ENCODE results near the gene ACSL4. TPM values are rescaled to one million over a fixed set of nuclear protein-coding genes. Genes with fewer than 3 reads are reported as not detected.

Gene ACSL4
- polyA plus RNA-seq, 1 donor from 2014 or later = 101 TPM

GRCh38 chrX:109716431-109717028 is 16.5 kb downstream of the ACSL4 start:
- H3K9me3 ChIP-seq (ENCODE audit: low read length) = no peaks in the 10 kb centered on the region
- no peak overlapping the region for H2AFZ ChIP-seq (ENCODE audit: low read depth, low read length)
- H3F3A ChIP-seq (ENCODE audit: insufficient read depth, low read length, poor library complexity, severe bottlenecking) = no peaks in the 10 kb centered on the region
- no peaks in the 10 kb centered on the region for H3K79me2 ChIP-seq (replicated peaks; ENCODE audit: insufficient read depth, low read length)
- H4K20me1 ChIP-seq (ENCODE audit: insufficient read depth) = no peaks in the 10 kb centered on the region
- no peaks in the 10 kb centered on the region for H3K9me2 ChIP-seq (ENCODE audit: insufficient read depth, low read length)
- H3K27ac ChIP-seq (ENCODE audit: low read length) = no peak overlapping the region
- H3K4me3 ChIP-seq (ENCODE audit: low read length) = no peak overlapping the region
- no peak for TF ChIP-seq REST (IDR thresholded peaks at IDR 0.05; ENCODE audit: borderline replicate concordance)
- TF ChIP-seq POLR2AphosphoS5 (IDR thresholded peaks at IDR 0.05) = no peak
- no peak for TF ChIP-seq MXI1 (conservative IDR thresholded peaks at IDR 0.05; ENCODE audit: poor library complexity, severe bottlenecking)
- TF ChIP-seq TAF1 (IDR thresholded peaks at IDR 0.05; ENCODE audit: low read depth) = no peak
- TF ChIP-seq CTCF (IDR thresholded peaks at IDR 0.05; ENCODE audit: poor library complexity, severe bottlenecking) = no peak
- no peak for TF ChIP-seq EP300 (conservative IDR thresholded peaks at IDR 0.05; ENCODE audit: poor library complexity, severe bottlenecking)
- TF ChIP-seq SMC3 (conservative IDR thresholded peaks at IDR 0.05; ENCODE audit: poor library complexity) = no peak
- no peak for TF ChIP-seq EZH2 (IDR thresholded peaks at IDR 0.05; ENCODE audit: borderline replicate concordance, insufficient read depth, low read length, poor library complexity, severe bottlenecking)
- no peak for TF ChIP-seq RAD21 (conservative IDR thresholded peaks at IDR 0.05)
- no peak overlapping the region for H3K9ac ChIP-seq (ENCODE audit: low read length)
- no peaks in the 10 kb centered on the region for H3K36me3 ChIP-seq (ENCODE audit: insufficient read depth, low read length)
- no peaks in the 10 kb centered on the region for H3K27me3 ChIP-seq (ENCODE audit: insufficient read depth, low read depth, low read length)
- no peak overlapping the region for H3K4me2 ChIP-seq (ENCODE audit: low read length)

- Histone ChIP-seq H3K9me2 (ENCODE audit: insufficient read depth, low read length) (no peaks in the 10 kb centered on the region), H3K27me3 (ENCODE audit: insufficient read depth, low read depth, low read length) (no peaks in the 10 kb centered on the region), H3K4me3 (ENCODE audit: low read length) (no peak overlapping the region), H2AFZ (ENCODE audit: low read depth, low read length) (no peak overlapping the region), H3K79me2 (replicated peaks; ENCODE audit: insufficient read depth, low read length) (no peaks in the 10 kb centered on the region), H3F3A (ENCODE audit: insufficient read depth, low read length, poor library complexity, severe bottlenecking) (no peaks in the 10 kb centered on the region), H3K27ac (ENCODE audit: low read length) (no peak overlapping the region), H3K9ac (ENCODE audit: low read length) (no peak overlapping the region), H4K20me1 (ENCODE audit: insufficient read depth) (no peaks in the 10 kb centered on the region), H3K36me3 (ENCODE audit: insufficient read depth, low read length) (no peaks in the 10 kb centered on the region), H3K4me2 (ENCODE audit: low read length) (no peak overlapping the region), H3K9me3 (ENCODE audit: low read length) (no peaks in the 10 kb centered on the region)
- TF ChIP-seq REST (IDR thresholded peaks at IDR 0.05; ENCODE audit: borderline replicate concordance) (no peak), CTCF (IDR thresholded peaks at IDR 0.05; ENCODE audit: poor library complexity, severe bottlenecking) (no peak), TAF1 (IDR thresholded peaks at IDR 0.05; ENCODE audit: low read depth) (no peak), SMC3 (conservative IDR thresholded peaks at IDR 0.05; ENCODE audit: poor library complexity) (no peak), EZH2 (IDR thresholded peaks at IDR 0.05; ENCODE audit: borderline replicate concordance, insufficient read depth, low read length, poor library complexity, severe bottlenecking) (no peak), EP300 (conservative IDR thresholded peaks at IDR 0.05; ENCODE audit: poor library complexity, severe bottlenecking) (no peak), RAD21 (conservative IDR thresholded peaks at IDR 0.05) (no peak), MXI1 (conservative IDR thresholded peaks at IDR 0.05; ENCODE audit: poor library complexity, severe bottlenecking) (no peak), POLR2AphosphoS5 (IDR thresholded peaks at IDR 0.05) (no peak)
These were observed 18.6 kb downstream of the ACSL4 start for GRCh38 chrX:109714340-109714958.
